MM.1S (cell line): ENCODE data around the gene CNTNAP2.

Experiments used
- EZH2 ChIP-seq: fragments of 300-600 bp; sonication (generic); optimal IDR thresholded peaks from 2 replicates; pipeline ENCODE3; 2017; ENCODE audit warnings: low read depth, mild to moderate bottlenecking, antibody characterized with exemption, low read length, mixed read lengths
- EZH2phosphoT487 ChIP-seq: fragments of 300-600 bp; sonication (generic); IDR thresholded peaks from 2 replicates; pipeline ENCODE4 v1.6.1; 2018; ENCODE audit warnings: antibody characterized with exemption, low read length
- TF ChIP-seq, protein P1 (sequence below): fragments of 300-600 bp; sonication (generic); IDR thresholded peaks from 2 replicates; pipeline ENCODE4 v1.5.1; 2016; ENCODE audit warnings: antibody characterized with exemption, low read length, mixed read lengths

GRCh38 chr7:147540743-147541142, 1424.1 kb downstream of the CNTNAP2 start:
- TF ChIP-seq, protein P1, sequence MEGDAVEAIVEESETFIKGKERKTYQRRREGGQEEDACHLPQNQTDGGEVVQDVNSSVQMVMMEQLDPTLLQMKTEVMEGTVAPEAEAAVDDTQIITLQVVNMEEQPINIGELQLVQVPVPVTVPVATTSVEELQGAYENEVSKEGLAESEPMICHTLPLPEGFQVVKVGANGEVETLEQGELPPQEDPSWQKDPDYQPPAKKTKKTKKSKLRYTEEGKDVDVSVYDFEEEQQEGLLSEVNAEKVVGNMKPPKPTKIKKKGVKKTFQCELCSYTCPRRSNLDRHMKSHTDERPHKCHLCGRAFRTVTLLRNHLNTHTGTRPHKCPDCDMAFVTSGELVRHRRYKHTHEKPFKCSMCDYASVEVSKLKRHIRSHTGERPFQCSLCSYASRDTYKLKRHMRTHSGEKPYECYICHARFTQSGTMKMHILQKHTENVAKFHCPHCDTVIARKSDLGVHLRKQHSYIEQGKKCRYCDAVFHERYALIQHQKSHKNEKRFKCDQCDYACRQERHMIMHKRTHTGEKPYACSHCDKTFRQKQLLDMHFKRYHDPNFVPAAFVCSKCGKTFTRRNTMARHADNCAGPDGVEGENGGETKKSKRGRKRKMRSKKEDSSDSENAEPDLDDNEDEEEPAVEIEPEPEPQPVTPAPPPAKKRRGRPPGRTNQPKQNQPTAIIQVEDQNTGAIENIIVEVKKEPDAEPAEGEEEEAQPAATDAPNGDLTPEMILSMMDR: no peak
- TF ChIP-seq EZH2phosphoT487: no peak
- no peak for TF ChIP-seq EZH2
